ENCODE data around the gene PSMD13.
"Not testable (repeated sequence)": the region's sequence is repeated elsewhere in the genome, so short reads cannot be mapped to it uniquely, and the experiment has no call there.

The PSMD13 gene

GRCh38 chr11:236774-237767 lies at the start of gene PSMD13:
Gene PSMD13 (plus strand): TSS chr11:236976. CDS start chr11:237050, 74 bp downstream.
- peak within 1 kb of the TSS; percentile 89 for H3K27ac ChIP-seq
- no peak for TF ChIP-seq CTCF (conservative IDR thresholded peaks at IDR 0.05)

GRCh38 chr11:189200-189783 lies 47.5 kb upstream of the PSMD13 start:
- not testable (repeated sequence) for H3K27ac ChIP-seq

- H3K27ac ChIP-seq, result not testable (repeated sequence)
Measured at GRCh38 chr11:189843-190311, 46.9 kb upstream of the PSMD13 start.

- not testable (repeated sequence) for H3K27ac ChIP-seq
Measured at GRCh38 chr11:190546-190945, 46.2 kb upstream of the PSMD13 start.

GRCh38 chr11:191490-192478 lies 45.0 kb upstream of the PSMD13 start:
- TF ChIP-seq CTCF (conservative IDR thresholded peaks at IDR 0.05), result peak; percentile 61
- H3K27ac ChIP-seq, result not testable (repeated sequence)

- H3K27ac ChIP-seq, result not testable (repeated sequence)
Measured at GRCh38 chr11:192674-193128, 44.1 kb upstream of the PSMD13 start, which contains the start of gene SCGB1C1. Gene SCGB1C1 (plus strand): TSS chr11:193078. CDS start chr11:193100, 22 bp downstream.

GRCh38 chr11:193481-193880 lies 43.3 kb upstream of the PSMD13 start:
- not testable (repeated sequence) for H3K27ac ChIP-seq

GRCh38 chr11:196786-197731 lies 39.7 kb upstream of the PSMD13 start:
- no peak overlapping the region for H3K27ac ChIP-seq
- TF ChIP-seq CTCF (conservative IDR thresholded peaks at IDR 0.05), result no peak

GRCh38 chr11:197741-198235 lies 39.0 kb upstream of the PSMD13 start:
- no peak overlapping the region for H3K27ac ChIP-seq
- no peak for TF ChIP-seq CTCF (conservative IDR thresholded peaks at IDR 0.05)

All from VCaP (cell line).